Measurements from ENCODE around the gene GPN1. TPM values are rescaled to one million over a fixed set of nuclear protein-coding genes. Genes with fewer than 3 reads are reported as not detected.

Gene GPN1
- 48.1 and 59.3 TPM in 2 replicates for total RNA-seq

GRCh38 chr2:27628767-27629709 lies at the start of gene GPN1, which contains the start of gene CCDC121:
Gene GPN1 (plus strand): TSS chr2:27629050. CDS start chr2:27629059, 9 bp downstream.
Gene CCDC121 (minus strand): TSS chr2:27629012. CDS start chr2:27627799, 1,213 bp downstream.

GRCh38 chr2:27582695-27583389 lies 46.0 kb upstream of the GPN1 start, which contains the start of gene ZNF512:
Gene ZNF512 (plus strand): TSS chr2:27583042. CDS start chr2:27583113, 71 bp downstream.

GRCh38 chr2:27663285-27664153 lies 34.7 kb downstream of the GPN1 start, which contains the start of the genes SLC4A1AP and SUPT7L:
Gene SLC4A1AP (plus strand): TSS chr2:27663889. CDS start chr2:27663915, 26 bp downstream.
Gene SUPT7L (minus strand): TSS chr2:27663614. CDS start chr2:27662192, 1,422 bp downstream.

Other genes with a start within 250 kb of the GPN1 start
- gene ZNF513, start 248.3 kb upstream of the GPN1 start, total RNA-seq: 5.8 and 7.8 TPM in 2 replicates
- gene PPM1G, start 219.5 kb upstream of the GPN1 start, total RNA-seq: 131 and 148 TPM in 2 replicates
- 104 and 129 TPM in 2 replicates for gene NRBP1, start 200.4 kb upstream of the GPN1 start, total RNA-seq
- not detected in 2 replicates for gene KRTCAP3, start 186.7 kb upstream of the GPN1 start, total RNA-seq
- gene IFT172, start 139.3 kb upstream of the GPN1 start, total RNA-seq: 19.8 and 28.6 TPM in 2 replicates
- gene FNDC4, start 133.8 kb upstream of the GPN1 start, total RNA-seq: 19.5 and 36.1 TPM in 2 replicates
- gene GCKR, start 132.2 kb upstream of the GPN1 start, total RNA-seq: 3.2 and 8.8 TPM in 2 replicates
- 26.6 and 67.0 TPM in 2 replicates for gene ZNF512, start 46.0 kb upstream of the GPN1 start, total RNA-seq
- 1.3 and 2.0 TPM in 2 replicates for gene CCDC121, start within 50 bp of the GPN1 start, total RNA-seq
- gene SUPT7L, start 34.6 kb downstream of the GPN1 start, total RNA-seq: 12.6 and 17.2 TPM in 2 replicates
- gene SLC4A1AP, start 34.8 kb downstream of the GPN1 start, total RNA-seq: 29.8 and 34.4 TPM in 2 replicates
- gene MRPL33, start 142.7 kb downstream of the GPN1 start, total RNA-seq: 120 and 149 TPM in 2 replicates